Measurements from ENCODE around the gene NOP14.

NOP14 gene

GRCh38 chr4:2942532-2943363 is 20.5 kb downstream of the NOP14 start:
- H3K79me1 ChIP-seq (ENCODE audit: low read length) = no peaks in the 10 kb centered on the region
- H3K4me1 ChIP-seq (ENCODE audit: control insufficient read depth, low read depth, low read length) = no peaks in the 10 kb centered on the region
- no peak overlapping the region for H3K56ac ChIP-seq (ENCODE audit: low read length)
- no peak overlapping the region for H2BK5ac ChIP-seq (ENCODE audit: low read length)
- no peak overlapping the region for H3K4me3 ChIP-seq (ENCODE audit: low read length)
- no CpG with 5 or more reads among the region's 31 CpGs for WGBS (ENCODE audit: extremely low coverage, insufficient coverage, low lambda C conversion rate)
- H4K8ac ChIP-seq (ENCODE audit: low read depth, low read length) = no peak overlapping the region
- H3K23ac ChIP-seq (ENCODE audit: low read length) = no peak overlapping the region
- no peak overlapping the region for H4K5ac ChIP-seq (ENCODE audit: low read length)
- H3K27ac ChIP-seq (ENCODE audit: low read depth, low read length) = no peak overlapping the region
- no peak overlapping the region for H2BK120ac ChIP-seq (ENCODE audit: low read depth, low read length)
- no peak overlapping the region for H3K9ac ChIP-seq (ENCODE audit: low read length)
- no peaks in the 10 kb centered on the region for H3K79me2 ChIP-seq (ENCODE audit: control insufficient read depth, insufficient read depth, low read length)
- no peak overlapping the region for H2AK5ac ChIP-seq (ENCODE audit: low read length)
- H3K4me2 ChIP-seq (ENCODE audit: low read length) = no peak overlapping the region
- peaks cover 38% of the 10 kb centered on the region for H3K36me3 ChIP-seq (ENCODE audit: control insufficient read depth, insufficient read depth, low read length)
- no peak overlapping the region for H3K18ac ChIP-seq (ENCODE audit: low read length)
- no peak for DNase-seq
- H3K27me3 ChIP-seq (ENCODE audit: insufficient read depth, low read length, poor library complexity) = no peaks in the 10 kb centered on the region
- no peak overlapping the region for H2BK15ac ChIP-seq (replicated peaks; ENCODE audit: low read depth)
- no peak overlapping the region for H3K4ac ChIP-seq (ENCODE audit: low read depth, low read length)

DNA sequence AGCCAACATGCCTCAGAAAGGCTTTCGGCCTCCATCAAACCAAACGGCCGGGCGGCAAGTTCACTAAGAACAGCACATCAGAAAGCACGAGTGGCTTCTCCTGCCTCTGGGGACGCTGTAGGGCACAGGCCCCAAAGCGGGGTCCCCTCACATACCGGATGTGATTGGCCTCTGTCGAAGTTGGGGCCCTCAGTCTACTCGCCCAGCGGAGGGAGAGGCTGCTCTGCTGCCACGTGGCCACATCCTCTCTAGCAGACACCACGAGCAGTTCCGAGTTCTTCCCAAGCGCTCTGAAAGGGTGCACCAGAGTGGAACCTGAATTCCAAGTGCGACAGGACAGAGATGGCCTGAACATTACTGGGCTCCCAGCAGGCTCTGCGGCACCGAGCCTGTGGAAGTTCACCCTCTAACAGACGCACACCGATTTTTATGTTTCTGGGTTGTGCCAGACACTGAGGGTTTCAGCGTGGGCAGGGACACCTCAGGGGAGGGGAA is 21.1 kb downstream of the NOP14 start:
- DNase-seq = no peak
- Histone ChIP-seq H4K5ac (ENCODE audit: low read length) (no peak overlapping the region), H2BK15ac (replicated peaks; ENCODE audit: low read depth) (no peak overlapping the region), H3K27ac (ENCODE audit: low read depth, low read length) (no peak overlapping the region), H3K79me1 (ENCODE audit: low read length) (peaks cover under 1% of the 10 kb centered on the region), H2AK5ac (ENCODE audit: low read length) (no peak overlapping the region), H3K27me3 (ENCODE audit: insufficient read depth, low read length, poor library complexity) (no peaks in the 10 kb centered on the region), H4K8ac (ENCODE audit: low read depth, low read length) (no peak overlapping the region), H2BK120ac (ENCODE audit: low read depth, low read length) (no peak overlapping the region), H3K9ac (ENCODE audit: low read length) (no peak overlapping the region), H2BK5ac (ENCODE audit: low read length) (no peak overlapping the region), H3K79me2 (ENCODE audit: control insufficient read depth, insufficient read depth, low read length) (no peaks in the 10 kb centered on the region), H3K4me2 (ENCODE audit: low read length) (no peak overlapping the region), H3K4ac (ENCODE audit: low read depth, low read length) (no peak overlapping the region), H3K36me3 (ENCODE audit: control insufficient read depth, insufficient read depth, low read length) (peaks cover 36% of the 10 kb centered on the region), H3K23ac (ENCODE audit: low read length) (no peak overlapping the region), H3K4me1 (ENCODE audit: control insufficient read depth, low read depth, low read length) (no peaks in the 10 kb centered on the region), H3K56ac (ENCODE audit: low read length) (no peak overlapping the region), H3K18ac (ENCODE audit: low read length) (no peak overlapping the region), H3K4me3 (ENCODE audit: low read length) (no peak overlapping the region)
- WGBS (ENCODE audit: extremely low coverage, insufficient coverage, low lambda C conversion rate) = no CpG with 5 or more reads among the region's 21 CpGs

DNA sequence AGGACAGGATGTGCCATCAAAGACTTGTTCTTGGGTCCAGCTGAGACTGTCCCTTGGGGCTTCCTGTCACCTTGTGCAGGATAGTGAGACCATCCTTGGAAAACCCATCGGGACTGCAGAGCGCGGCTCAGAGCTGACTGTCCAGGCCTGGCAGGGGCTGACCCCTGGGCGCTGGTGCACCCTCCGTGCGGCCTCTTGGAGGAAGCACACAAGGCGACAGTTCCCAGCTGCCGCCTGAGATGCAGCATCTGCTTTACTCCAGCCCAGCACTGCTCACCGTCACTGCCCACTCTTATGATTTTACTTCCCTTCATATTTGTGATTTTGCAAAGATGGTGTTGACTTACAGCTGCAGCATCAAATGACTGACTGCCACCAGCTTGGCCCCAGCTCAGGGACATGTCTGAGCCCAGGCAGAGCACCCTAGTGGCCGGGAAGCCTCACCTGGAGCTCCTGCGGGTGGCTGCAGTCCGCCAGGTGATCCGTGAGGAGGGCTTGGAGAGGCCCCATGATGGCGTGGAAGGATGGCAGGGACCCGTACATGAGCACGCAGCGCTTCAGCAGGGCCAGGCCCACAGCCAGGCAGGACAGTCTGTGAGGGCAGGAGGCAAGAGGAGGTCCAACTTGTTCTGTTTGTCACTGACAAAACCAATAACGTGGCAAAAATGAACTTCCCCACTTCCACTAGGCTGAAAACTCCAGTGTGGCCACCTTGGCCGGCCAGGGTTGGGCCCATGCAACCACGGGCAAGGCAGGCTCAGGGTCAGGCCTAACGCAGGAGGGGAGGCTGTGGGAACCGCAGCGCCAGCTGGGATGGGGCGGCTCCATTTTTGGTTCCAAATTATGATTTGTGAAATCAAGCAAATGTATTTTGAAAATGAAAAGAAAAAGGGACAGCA is 21.8 kb downstream of the NOP14 start:
- no peaks in the 10 kb centered on the region for H3K27me3 ChIP-seq (ENCODE audit: insufficient read depth, low read length, poor library complexity)
- no peak overlapping the region for H3K56ac ChIP-seq (ENCODE audit: low read length)
- H3K4me2 ChIP-seq (ENCODE audit: low read length) = no peak overlapping the region
- no peak overlapping the region for H3K4me3 ChIP-seq (ENCODE audit: low read length)
- no CpG with 5 or more reads among the region's 24 CpGs for WGBS (ENCODE audit: extremely low coverage, insufficient coverage, low lambda C conversion rate)
- no peak overlapping the region for H3K18ac ChIP-seq (ENCODE audit: low read length)
- no peak overlapping the region for H3K23ac ChIP-seq (ENCODE audit: low read length)
- H4K8ac ChIP-seq (ENCODE audit: low read depth, low read length) = no peak overlapping the region
- H2BK15ac ChIP-seq (replicated peaks; ENCODE audit: low read depth) = no peak overlapping the region
- H3K79me1 ChIP-seq (ENCODE audit: low read length) = peaks cover 4% of the 10 kb centered on the region
- no peak overlapping the region for H3K9ac ChIP-seq (ENCODE audit: low read length)
- DNase-seq = no peak
- H3K4ac ChIP-seq (ENCODE audit: low read depth, low read length) = no peak overlapping the region
- H3K27ac ChIP-seq (ENCODE audit: low read depth, low read length) = no peak overlapping the region
- H4K5ac ChIP-seq (ENCODE audit: low read length) = no peak overlapping the region
- no peak overlapping the region for H2AK5ac ChIP-seq (ENCODE audit: low read length)
- no peaks in the 10 kb centered on the region for H3K4me1 ChIP-seq (ENCODE audit: control insufficient read depth, low read depth, low read length)
- peaks cover 30% of the 10 kb centered on the region for H3K36me3 ChIP-seq (ENCODE audit: control insufficient read depth, insufficient read depth, low read length)
- no peaks in the 10 kb centered on the region for H3K79me2 ChIP-seq (ENCODE audit: control insufficient read depth, insufficient read depth, low read length)
- no peak overlapping the region for H2BK5ac ChIP-seq (ENCODE audit: low read length)
- no peak overlapping the region for H2BK120ac ChIP-seq (ENCODE audit: low read depth, low read length)

- H3K79me1 ChIP-seq (ENCODE audit: low read length) = peaks cover 5% of the 10 kb centered on the region
- no peaks in the 10 kb centered on the region for H3K27me3 ChIP-seq (ENCODE audit: insufficient read depth, low read length, poor library complexity)
- H3K56ac ChIP-seq (ENCODE audit: low read length) = no peak overlapping the region
- H4K5ac ChIP-seq (ENCODE audit: low read length) = no peak overlapping the region
- no peak overlapping the region for H2BK5ac ChIP-seq (ENCODE audit: low read length)
- no peaks in the 10 kb centered on the region for H3K79me2 ChIP-seq (ENCODE audit: control insufficient read depth, insufficient read depth, low read length)
- H2AK5ac ChIP-seq (ENCODE audit: low read length) = no peak overlapping the region
- H4K8ac ChIP-seq (ENCODE audit: low read depth, low read length) = no peak overlapping the region
- H3K9ac ChIP-seq (ENCODE audit: low read length) = no peak overlapping the region
- no peak overlapping the region for H2BK15ac ChIP-seq (replicated peaks; ENCODE audit: low read depth)
- H3K36me3 ChIP-seq (ENCODE audit: control insufficient read depth, insufficient read depth, low read length) = peaks cover 27% of the 10 kb centered on the region
- no peak overlapping the region for H3K18ac ChIP-seq (ENCODE audit: low read length)
- no peak overlapping the region for H3K23ac ChIP-seq (ENCODE audit: low read length)
- H3K4me1 ChIP-seq (ENCODE audit: control insufficient read depth, low read depth, low read length) = peaks cover 2% of the 10 kb centered on the region
- no peak overlapping the region for H2BK120ac ChIP-seq (ENCODE audit: low read depth, low read length)
- WGBS (ENCODE audit: extremely low coverage, insufficient coverage, low lambda C conversion rate) = no CpG with 5 or more reads among the region's 29 CpGs
- no peak overlapping the region for H3K4me3 ChIP-seq (ENCODE audit: low read length)
- DNase-seq = no peak
- H3K4me2 ChIP-seq (ENCODE audit: low read length) = no peak overlapping the region
- no peak overlapping the region for H3K4ac ChIP-seq (ENCODE audit: low read depth, low read length)
- H3K27ac ChIP-seq (ENCODE audit: low read depth, low read length) = no peak overlapping the region
Measured at GRCh38 chr4:2940267-2941137, 22.7 kb downstream of the NOP14 start.

- Histone ChIP-seq H3K27me3 (ENCODE audit: insufficient read depth, low read length, poor library complexity) (no peaks in the 10 kb centered on the region), H3K4me2 (ENCODE audit: low read length) (no peak overlapping the region), H3K36me3 (ENCODE audit: control insufficient read depth, insufficient read depth, low read length) (peaks cover 27% of the 10 kb centered on the region)
Measured at GRCh38 chr4:2939383-2940243, 23.6 kb downstream of the NOP14 start.

More at GRCh38 chr4:2939383-2940243, 23.6 kb downstream of the NOP14 start:
- Histone ChIP-seq H3K23ac (ENCODE audit: low read length) (no peak overlapping the region), H3K4me1 (ENCODE audit: control insufficient read depth, low read depth, low read length) (peaks cover 2% of the 10 kb centered on the region), H2BK15ac (replicated peaks; ENCODE audit: low read depth) (no peak overlapping the region), H3K79me2 (ENCODE audit: control insufficient read depth, insufficient read depth, low read length) (peaks cover 4% of the 10 kb centered on the region), H3K27ac (ENCODE audit: low read depth, low read length) (no peak overlapping the region), H2AK5ac (ENCODE audit: low read length) (no peak overlapping the region), H4K5ac (ENCODE audit: low read length) (no peak overlapping the region), H3K18ac (ENCODE audit: low read length) (no peak overlapping the region), H3K4me3 (ENCODE audit: low read length) (no peak overlapping the region), H3K9ac (ENCODE audit: low read length) (no peak overlapping the region), H3K56ac (ENCODE audit: low read length) (no peak overlapping the region), H4K8ac (ENCODE audit: low read depth, low read length) (no peak overlapping the region), H3K79me1 (ENCODE audit: low read length) (peaks cover 11% of the 10 kb centered on the region), H2BK120ac (ENCODE audit: low read depth, low read length) (no peak overlapping the region), H3K4ac (ENCODE audit: low read depth, low read length) (no peak overlapping the region), H2BK5ac (ENCODE audit: low read length) (no peak overlapping the region)
- no peak for DNase-seq
- no CpG with 5 or more reads among the region's 30 CpGs for WGBS (ENCODE audit: extremely low coverage, insufficient coverage, low lambda C conversion rate)
